Vagina (tissue), 2 donors: ENCODE results near the gene DVL1.

Experiments used
- CTCF ChIP-seq, 3 experiments: fragments of 450-650 bp in 2 of 3; fragments of 200-600 bp in 1 of 3; sonication (generic) in 1 of 3; IDR thresholded peaks; one replicate each; pipeline ENCODE4 v1.5.1; 2017 to 2019; ENCODE audit warnings: antibody characterized with exemption in 3 of 3, mild to moderate bottlenecking in 2 of 3, moderate library complexity in 2 of 3
- POLR2A ChIP-seq, 2 donors: fragments of 450-650 bp; IDR thresholded peaks; one replicate each; pipeline ENCODE4 v1.6.1; 2017; ENCODE audit warnings: antibody characterized with exemption in 2 of 2, mild to moderate bottlenecking in 2 of 2, moderate library complexity in 2 of 2

GRCh38 chr1:1336931-1337792, 12.1 kb downstream of the DVL1 start:
- no peak for TF ChIP-seq CTCF (IDR thresholded peaks at IDR 0.05)
- no peak for TF ChIP-seq POLR2A (IDR thresholded peaks at IDR 0.05)
